GM23338 (cell line): Measurements from ENCODE around the gene RELL2. TPM values are rescaled to one million over a fixed set of nuclear protein-coding genes. Genes with fewer than 3 reads are reported as not detected.

Experiments used
- ATAC-seq: fragments of 200-7000 bp; cut with Tn5 transposase; 3 replicates; pipeline ENCODE4 v1.9.1; 2020
- DNase-seq: peaks from one replicate; pipeline ENCODE4 v3.0.0-alpha.2; 2015; ENCODE audit warnings: low spot score
- H2AFZ ChIP-seq: fragments of 200-600 bp; sonication (generic); 2 replicates; pipeline ENCODE4 v1.8.0; 2016; ENCODE audit warnings: antibody characterized with exemption, mild to moderate bottlenecking, moderate library complexity
- H3F3A ChIP-seq: fragments of 200-600 bp; sonication (generic); replicated peaks from 2 replicates; pipeline ENCODE4 v1.8.0; 2017; ENCODE audit warnings: antibody characterized with exemption, mixed run types, low read depth
- H3K27ac ChIP-seq: fragments of 200-600 bp; sonication (generic); 2 replicates; pipeline ENCODE4 v1.6.1; 2016; ENCODE audit warnings: low read depth
- H3K27me3 ChIP-seq: fragments of 200-600 bp; sonication (generic); 2 replicates; pipeline ENCODE4 v1.8.0; 2016; ENCODE audit warnings: mild to moderate bottlenecking, mixed run types, moderate library complexity; ENCODE audit not compliant: insufficient read depth
- H3K36me3 ChIP-seq: fragments of 200-600 bp; sonication (generic); 2 replicates; pipeline ENCODE4 v1.8.0; 2016; ENCODE audit warnings: mild to moderate bottlenecking; ENCODE audit not compliant: insufficient read depth
- H3K4me1 ChIP-seq: fragments of 200-600 bp; sonication (generic); 2 replicates; pipeline ENCODE4 v1.8.0; 2016; ENCODE audit warnings: mild to moderate bottlenecking, moderate library complexity; ENCODE audit not compliant: insufficient read depth
- H3K4me2 ChIP-seq: fragments of 200-600 bp; sonication (generic); 2 replicates; pipeline ENCODE4 v1.7.1; 2017; ENCODE audit warnings: mixed run types
- H3K4me3 ChIP-seq: fragments of 200-600 bp; sonication (generic); 2 replicates; pipeline ENCODE4 v1.6.1; 2016; ENCODE audit warnings: mixed run types
- H3K79me2 ChIP-seq: fragments of 200-600 bp; sonication (generic); replicated peaks from 2 replicates; pipeline ENCODE4 v1.8.0; 2017; ENCODE audit warnings: mild to moderate bottlenecking; ENCODE audit not compliant: insufficient read depth
- H3K9me2 ChIP-seq: fragments of 200-600 bp; sonication (generic); 2 replicates; pipeline ENCODE4 v1.8.0; 2017; ENCODE audit not compliant: insufficient read depth
- H4K20me1 ChIP-seq: fragments of 200-600 bp; sonication (generic); replicated peaks from 2 replicates; pipeline ENCODE4 v1.8.0; 2017; ENCODE audit warnings: mild to moderate bottlenecking; ENCODE audit not compliant: insufficient read depth
- H3K27ac Mint-ChIP-seq: 2 replicates; pipeline ENCODE4 v1.8.0; 2020; ENCODE audit warnings: inconsistent platforms, mild to moderate bottlenecking, moderate library complexity, mixed read lengths
- H3K27me3 Mint-ChIP-seq: 3 replicates; pipeline ENCODE4 v1.8.0; 2022; ENCODE audit warnings: low read depth, mild to moderate bottlenecking, moderate library complexity, mixed read lengths, inconsistent platforms; ENCODE audit not compliant: insufficient read depth, poor library complexity
- H3K36me3 Mint-ChIP-seq: 3 replicates; pipeline ENCODE4 v1.8.0; 2021; ENCODE audit warnings: low read depth, mild to moderate bottlenecking, inconsistent platforms, moderate library complexity, mixed read lengths
- H3K4me1 Mint-ChIP-seq: 3 replicates; pipeline ENCODE4 v1.8.0; 2020; ENCODE audit warnings: mild to moderate bottlenecking, inconsistent platforms, mixed read lengths
- H3K4me3 Mint-ChIP-seq: 3 replicates; pipeline ENCODE4 v1.8.0; 2021; ENCODE audit warnings: moderate library complexity, mild to moderate bottlenecking, inconsistent platforms, mixed read lengths
- H3K9me3 Mint-ChIP-seq: 3 replicates; pipeline ENCODE4 v1.8.0; 2020; ENCODE audit warnings: moderate library complexity, mild to moderate bottlenecking, inconsistent platforms, mixed read lengths
- CREB1 ChIP-seq: fragments of 250-450 bp; sonication (Bioruptor Pico); IDR thresholded peaks from 2 replicates; pipeline ENCODE4 v1.5.0; 2020; ENCODE audit warnings: low read depth, mild to moderate bottlenecking, moderate library complexity
- CTCF ChIP-seq, 2 experiments: fragments of 200-600 bp in 1 of 2; sonication (generic) in 1 of 2; conservative IDR thresholded peaks; 2 replicates each; pipeline versions ENCODE4 v1.5.1 to v1.6.1; 2016 to 2017; ENCODE audit warnings: antibody characterized with exemption in 2 of 2, low read depth in 2 of 2, mild to moderate bottlenecking in 2 of 2, moderate library complexity in 1 of 2
- ETS1 ChIP-seq: IDR thresholded peaks from 2 replicates; pipeline ENCODE4 v1.6.1; 2016; ENCODE audit warnings: antibody characterized with exemption
- EZH2 ChIP-seq: fragments of 200-600 bp; sonication (generic); IDR thresholded peaks from one replicate; pipeline ENCODE4 v1.8.0; 2017; ENCODE audit warnings: antibody characterized with exemption, mild to moderate bottlenecking, low read depth; ENCODE audit not compliant: unreplicated experiment
- EZH2phosphoT487 ChIP-seq: fragments of 200-600 bp; sonication (generic); IDR thresholded peaks from one replicate; pipeline ENCODE4 v1.8.1; 2018; ENCODE audit warnings: antibody characterized with exemption; ENCODE audit not compliant: unreplicated experiment
- JUNB ChIP-seq: IDR thresholded peaks from one replicate; pipeline ENCODE4 v1.6.1; 2016; ENCODE audit warnings: antibody characterized with exemption; ENCODE audit not compliant: unreplicated experiment
- NANOG ChIP-seq: IDR thresholded peaks from 2 replicates; pipeline ENCODE4 v1.6.1; 2016; ENCODE audit warnings: antibody characterized with exemption, borderline replicate concordance
- POLR2AphosphoS5 ChIP-seq: IDR thresholded peaks from 2 replicates; pipeline ENCODE4 v1.6.1; 2016; ENCODE audit warnings: antibody characterized with exemption, low read depth
- REST ChIP-seq: IDR thresholded peaks from one replicate; pipeline ENCODE4 v1.6.1; 2018; ENCODE audit warnings: antibody characterized with exemption; ENCODE audit not compliant: unreplicated experiment
- STAT1 ChIP-seq: IDR thresholded peaks from one replicate; pipeline ENCODE4 v1.6.1; 2016; ENCODE audit warnings: antibody characterized with exemption; ENCODE audit not compliant: unreplicated experiment
- ZNF114 ChIP-seq: fragments of 250-450 bp; sonication (Bioruptor Pico); IDR thresholded peaks from 2 replicates; pipeline ENCODE4 v1.5.0; 2020; ENCODE audit warnings: mild to moderate bottlenecking, moderate library complexity
- ZNF331 ChIP-seq: fragments of 250-450 bp; sonication (Bioruptor Pico); IDR thresholded peaks from 2 replicates; pipeline ENCODE4 v1.5.0; 2020; ENCODE audit warnings: low read depth, mild to moderate bottlenecking, moderate library complexity
- ZNF462 ChIP-seq: fragments of 250-450 bp; sonication (Bioruptor Pico); IDR thresholded peaks from 2 replicates; pipeline ENCODE4 v1.5.0; 2020; ENCODE audit warnings: mild to moderate bottlenecking, moderate library complexity
- polyA plus RNA-seq: library from polyadenylated mRNA; unstranded; fragments of >200 nt; fragmentation: Nextera tagmentation; extraction: Ambion mirVana; gene quantifications from 2 replicates; pipeline ENCODE4 v1.2.1, GENCODE V29; 2016
- total RNA-seq: library from RNA; depleted of rRNA; stranded (reverse); fragments of >200 nt; shearing (Covaris generic); gene quantifications from 2 replicates; pipeline ENCODE4 v1.2.3, GENCODE V29; 2014

The RELL2 gene
- total and polyA plus RNA-seq, 2 experiments from 2014 or later: 20.4 to 30.6 TPM

- no peak overlapping the region for H3K4me3 ChIP-seq
- Mint-ChIP-seq H3K27me3 (peaks cover 8% of the 10 kb centered on the region), H3K9me3 (no peaks in the 10 kb centered on the region), H3K27ac (no peak overlapping the region), H3K4me1 (peaks cover 24% of the 10 kb centered on the region), H3K36me3 (peaks cover 26% of the 10 kb centered on the region), H3K4me3 (no peak overlapping the region)
- H3K4me1 ChIP-seq: peaks cover 20% of the 10 kb centered on the region
- DNase-seq: no peak
- no peak for ATAC-seq
- H3K9me2 ChIP-seq: no peaks in the 10 kb centered on the region
- peaks cover 36% of the 10 kb centered on the region for H4K20me1 ChIP-seq
- 0 out of 2 replicates have a peak, but pooled peaks cover 8% of the 10 kb centered on the region for H3K36me3 ChIP-seq
- peaks cover 58% of the 10 kb centered on the region for H3K79me2 ChIP-seq
- no peak overlapping the region; the same call in 1 of the 2 replicates for H3K27ac ChIP-seq
- TF ChIP-seq STAT1 (no peak), JUNB (no peak), EZH2phosphoT487 (no peak), CREB1 (CRISPR knock-in tag) (no peak), ZNF114 (CRISPR knock-in tag) (no peak), ZNF331 (CRISPR knock-in tag) (no peak), POLR2AphosphoS5 (no peak), REST (no peak), ETS1 (no peak), ZNF462 (CRISPR knock-in tag) (no peak), CTCF (conservative IDR thresholded peaks at IDR 0.05; ENCODE audit: low read depth in 2 of 2) (no peak), NANOG (no peak), EZH2 (no peak)
- no peak overlapping the region for H3K4me2 ChIP-seq
- H2AFZ ChIP-seq: no peak overlapping the region
- H3F3A ChIP-seq: 0 out of 2 replicates have a peak, but pooled peaks cover 14% of the 10 kb centered on the region
- peaks cover 3% of the 10 kb centered on the region; the same call in 1 of the 2 replicates for H3K27me3 ChIP-seq
Observed at GRCh38 chr5:141633871-141634561, 2.8 kb upstream of the RELL2 start.
